GM21737 (cell line): ENCODE measurements around the gene SORCS3.

Experiments
- ATAC-seq: cut with Tn5 transposase; IDR thresholded peaks from one replicate; pipeline ENCODE4 v1.9.1; 2021; ENCODE audit warnings: mild to moderate bottlenecking, moderate library complexity; ENCODE audit not compliant: unreplicated experiment

SORCS3 gene

DNA sequence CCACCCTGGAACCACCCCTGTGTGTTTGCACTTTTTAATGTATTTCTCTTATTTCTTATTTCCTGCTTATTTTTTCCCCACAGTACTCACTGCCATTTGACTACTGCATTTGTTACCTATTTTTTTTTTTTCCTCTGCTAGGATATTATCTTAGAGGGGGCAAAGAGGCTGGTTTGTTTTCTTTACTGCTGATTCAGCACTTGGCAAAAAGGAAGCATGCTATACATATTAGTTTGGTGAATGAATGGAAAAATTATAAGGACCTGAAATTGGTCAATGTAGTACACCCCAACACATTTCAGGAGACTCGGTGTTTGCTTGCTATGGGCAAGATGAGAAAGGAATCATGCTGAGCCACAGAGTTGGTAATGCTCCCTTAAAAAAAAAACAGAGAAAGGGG lies 193.5 kb downstream of the SORCS3 start:
- no peak for ATAC-seq

DNA sequence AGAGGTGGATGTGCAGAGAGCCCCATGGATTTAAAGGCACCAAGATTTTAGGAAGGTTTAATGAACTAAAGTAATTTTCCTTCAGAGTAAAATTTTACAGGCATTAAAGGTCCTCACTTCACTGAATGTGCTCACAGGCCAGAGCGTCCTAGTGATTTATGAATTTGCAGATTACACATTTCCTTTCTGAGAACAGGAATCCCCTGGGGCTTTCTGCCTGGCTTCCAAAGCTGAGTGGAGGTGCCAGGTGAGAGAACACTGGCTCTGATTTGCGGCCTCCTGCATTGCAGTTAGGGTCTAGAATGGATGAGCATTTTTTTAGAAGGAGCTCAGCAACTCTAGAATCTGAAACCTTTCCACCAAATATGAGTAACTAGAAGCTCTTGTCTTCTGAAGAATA lies 194.3 kb downstream of the SORCS3 start:
- no peak for ATAC-seq

DNA sequence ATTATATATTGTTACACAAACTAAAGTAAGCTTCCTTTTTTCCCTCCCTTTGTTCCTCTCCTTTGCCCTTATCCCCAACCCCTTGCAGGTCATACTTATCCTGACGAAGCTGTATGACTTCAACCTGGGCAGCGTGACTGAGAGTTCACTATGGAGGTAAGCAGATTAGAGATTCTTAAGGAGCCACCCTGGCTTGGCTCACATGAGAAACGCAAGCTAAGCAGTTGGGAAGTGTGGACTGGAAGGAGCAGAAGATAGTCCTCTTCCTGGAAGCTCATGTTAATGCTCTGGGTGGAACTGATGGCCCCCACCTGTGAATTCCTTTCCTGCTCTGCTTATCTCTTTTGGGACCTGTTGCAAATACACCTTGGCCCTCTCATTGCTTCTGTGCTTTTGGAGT lies 201.6 kb downstream of the SORCS3 start:
- ATAC-seq, result no peak

DNA sequence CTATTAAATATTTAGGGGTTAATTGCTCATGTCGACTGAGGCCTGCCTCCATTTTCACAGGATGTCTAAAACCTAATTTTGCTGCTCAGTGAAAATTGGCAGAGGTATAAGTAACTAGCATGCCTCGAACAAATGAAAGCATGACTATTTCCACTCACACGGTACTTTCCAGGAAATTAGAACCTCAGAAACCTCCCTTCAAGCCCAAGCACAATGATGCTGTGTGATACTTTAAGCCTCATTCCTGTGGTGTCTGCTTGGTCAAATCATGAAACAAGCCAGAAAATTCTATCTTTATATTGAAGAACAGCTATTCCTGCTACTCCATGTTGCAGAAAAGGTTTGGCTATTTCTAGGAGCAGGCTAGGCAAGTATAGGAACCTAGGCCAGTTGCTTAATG lies 203.0 kb downstream of the SORCS3 start:
- ATAC-seq, result no peak

- no peak for ATAC-seq
Observed at GRCh38 chr10:104850023-104850422, 208.9 kb downstream of the SORCS3 start.

GRCh38 chr10:104867966-104868598 lies 227.0 kb downstream of the SORCS3 start:
- ATAC-seq, result no peak

DNA sequence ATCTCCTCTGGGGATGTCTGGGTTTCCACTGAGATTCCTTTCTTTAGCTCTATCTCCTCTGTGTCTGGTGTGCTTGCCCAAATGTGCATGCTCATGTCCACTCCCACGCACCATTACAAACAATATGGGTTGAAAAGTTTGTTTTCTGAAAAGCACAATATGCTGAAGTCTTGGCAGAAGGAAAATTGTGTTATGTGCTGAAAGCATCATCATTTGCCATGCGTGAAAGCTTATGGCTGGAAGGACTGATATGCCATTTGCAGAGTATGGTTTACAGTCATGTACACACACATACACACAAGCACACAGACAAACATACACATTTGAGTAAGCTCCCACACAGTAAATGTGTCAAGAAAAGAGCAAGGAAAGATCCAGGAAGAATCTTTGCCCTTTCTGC lies 231.6 kb downstream of the SORCS3 start:
- no peak for ATAC-seq

- ATAC-seq, result no peak
Observed at GRCh38 chr10:104873161-104873560, 232.1 kb downstream of the SORCS3 start.

- ATAC-seq, result no peak
Observed at GRCh38 chr10:104875561-104875960, 234.5 kb downstream of the SORCS3 start.

- no peak for ATAC-seq
Observed at GRCh38 chr10:104880624-104881398, 239.7 kb downstream of the SORCS3 start.

DNA sequence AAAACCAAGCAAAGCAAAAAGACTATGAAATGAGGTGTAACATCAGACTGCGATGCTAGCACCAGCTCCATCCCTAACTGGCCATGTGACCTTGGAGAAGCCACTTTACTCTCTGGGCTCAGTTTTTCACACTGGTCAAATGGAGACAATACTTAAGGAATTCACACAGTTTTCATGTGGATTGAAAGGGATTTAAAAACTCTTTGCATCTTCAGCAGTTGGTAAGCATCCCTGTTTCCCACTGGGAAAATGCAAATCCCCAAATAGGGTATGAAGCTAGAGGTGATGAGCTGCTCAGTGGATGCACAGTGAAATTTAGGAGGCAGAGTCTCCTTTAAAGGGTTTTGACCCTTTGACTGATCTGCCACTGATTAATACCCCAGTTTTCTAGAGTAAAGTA lies 240.7 kb downstream of the SORCS3 start:
- ATAC-seq, result no peak

- no peak for ATAC-seq
Observed at GRCh38 chr10:104892879-104893617, 252.0 kb downstream of the SORCS3 start.

DNA sequence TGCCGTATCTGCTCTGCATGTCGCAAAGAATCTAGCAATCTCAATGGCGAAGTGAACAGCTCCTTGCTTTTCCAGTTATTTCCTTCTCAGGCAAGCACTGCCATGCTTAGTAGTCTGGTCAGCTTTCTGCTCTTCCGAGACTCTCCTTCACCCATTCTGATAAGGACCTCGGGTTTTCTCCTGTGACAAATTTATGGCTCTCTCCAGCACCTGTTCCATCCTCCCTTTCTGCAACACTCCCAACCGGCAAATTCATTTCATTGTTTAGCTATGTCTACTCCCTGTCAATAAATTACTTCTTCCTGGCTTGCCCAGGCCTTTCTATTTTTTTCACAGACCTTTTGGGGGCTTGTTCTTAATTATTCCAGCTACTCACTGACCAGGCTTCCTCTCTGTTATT lies 252.6 kb downstream of the SORCS3 start:
- ATAC-seq, result no peak

DNA sequence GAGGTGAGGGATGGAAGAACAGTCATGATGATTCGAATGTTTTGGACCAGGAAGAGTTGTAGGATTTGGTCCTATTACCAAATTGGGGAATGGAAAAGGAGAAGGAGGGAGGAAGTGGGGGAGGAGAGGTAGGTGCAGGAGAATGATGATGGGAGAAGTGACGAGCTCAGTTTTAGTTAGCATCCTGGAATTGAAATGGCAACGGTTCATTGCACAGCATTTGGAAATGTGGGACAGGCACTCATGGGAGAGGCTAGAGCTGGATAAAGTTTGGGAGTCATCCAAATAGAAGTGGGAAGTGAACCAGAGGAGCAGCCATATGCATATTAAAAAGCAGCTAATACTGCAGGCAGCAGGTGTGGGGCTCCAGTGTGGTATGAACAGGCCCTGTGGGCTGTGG lies 253.6 kb downstream of the SORCS3 start:
- ATAC-seq, result no peak

DNA sequence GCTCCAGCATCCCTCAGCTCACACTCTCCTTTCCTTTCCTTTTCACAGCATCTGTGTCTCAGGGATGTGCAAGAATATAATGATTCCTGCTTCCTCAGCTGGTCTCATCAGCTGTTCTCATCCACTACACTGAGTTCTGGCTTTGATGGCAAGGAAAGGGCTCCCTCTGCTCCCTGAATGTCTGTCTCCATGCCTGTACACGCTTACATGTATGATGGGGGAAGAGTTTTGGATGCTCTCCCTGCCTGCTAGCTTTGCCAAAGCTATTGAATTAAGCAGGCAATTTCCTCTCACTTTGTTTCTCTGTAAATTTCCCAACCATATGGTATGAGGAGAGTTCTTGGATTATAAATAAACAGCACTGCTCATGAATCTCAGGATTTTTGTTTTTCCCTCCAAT lies 254.5 kb downstream of the SORCS3 start:
- ATAC-seq, result no peak

DNA sequence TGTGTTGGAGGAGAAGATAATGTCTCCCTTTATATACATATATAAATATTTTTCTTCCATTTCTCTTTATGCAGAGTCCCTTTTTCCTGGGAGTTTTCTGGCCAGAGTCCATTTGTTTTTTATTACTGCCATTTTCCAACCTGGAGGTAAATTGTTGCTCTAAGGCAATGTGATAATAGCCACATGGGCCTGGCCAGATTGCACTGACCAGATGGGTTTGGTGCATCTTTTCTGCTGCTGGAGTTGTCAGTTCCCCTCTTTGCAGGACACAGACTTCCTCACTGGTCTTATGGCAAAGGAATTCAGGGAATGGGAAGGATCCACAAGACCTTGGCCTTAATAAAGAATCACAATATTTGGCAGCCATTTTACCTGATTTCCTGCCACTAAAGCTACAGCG lies 254.9 kb downstream of the SORCS3 start:
- ATAC-seq, result no peak

GRCh38 chr10:104897696-104898095 lies 256.6 kb downstream of the SORCS3 start:
- ATAC-seq, result no peak

DNA sequence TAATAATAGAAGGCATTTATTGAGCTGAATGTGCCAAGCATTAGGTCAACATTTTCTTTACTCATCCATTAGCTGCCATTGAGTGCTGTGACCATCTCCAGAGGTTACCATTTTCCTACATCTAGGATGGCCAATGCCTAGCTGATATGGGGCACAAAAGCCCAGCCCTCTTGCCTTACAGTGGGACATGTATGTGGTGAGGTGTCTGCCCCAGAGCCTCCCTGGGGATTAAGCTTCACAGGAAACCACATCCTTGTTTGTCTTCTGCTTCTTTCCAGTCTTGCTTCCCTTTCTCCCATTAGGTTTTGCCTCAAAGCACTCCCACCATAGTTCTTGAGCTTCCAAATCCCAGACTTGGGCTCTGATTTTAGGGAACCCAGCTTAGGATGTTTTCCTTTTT lies 258.7 kb downstream of the SORCS3 start:
- no peak for ATAC-seq

DNA sequence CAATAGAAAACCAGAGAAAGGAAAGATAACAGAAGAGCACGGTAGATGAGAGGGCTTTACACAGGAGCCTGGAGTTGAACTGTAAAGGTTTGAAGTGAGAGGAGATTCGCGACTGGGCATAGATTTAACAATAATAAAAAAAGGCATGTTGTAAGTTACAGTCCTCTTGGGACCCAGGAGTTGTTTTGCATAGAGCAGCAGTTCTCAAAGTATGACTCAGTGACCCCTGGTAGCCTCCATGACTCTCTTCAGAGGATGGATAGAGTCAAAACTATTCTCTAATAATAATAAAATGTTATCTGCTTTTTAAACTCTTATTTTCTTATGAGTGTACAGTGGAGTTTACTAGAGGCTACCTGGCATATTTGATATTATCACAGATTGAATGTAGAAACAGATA lies 262.3 kb downstream of the SORCS3 start:
- no peak for ATAC-seq

DNA sequence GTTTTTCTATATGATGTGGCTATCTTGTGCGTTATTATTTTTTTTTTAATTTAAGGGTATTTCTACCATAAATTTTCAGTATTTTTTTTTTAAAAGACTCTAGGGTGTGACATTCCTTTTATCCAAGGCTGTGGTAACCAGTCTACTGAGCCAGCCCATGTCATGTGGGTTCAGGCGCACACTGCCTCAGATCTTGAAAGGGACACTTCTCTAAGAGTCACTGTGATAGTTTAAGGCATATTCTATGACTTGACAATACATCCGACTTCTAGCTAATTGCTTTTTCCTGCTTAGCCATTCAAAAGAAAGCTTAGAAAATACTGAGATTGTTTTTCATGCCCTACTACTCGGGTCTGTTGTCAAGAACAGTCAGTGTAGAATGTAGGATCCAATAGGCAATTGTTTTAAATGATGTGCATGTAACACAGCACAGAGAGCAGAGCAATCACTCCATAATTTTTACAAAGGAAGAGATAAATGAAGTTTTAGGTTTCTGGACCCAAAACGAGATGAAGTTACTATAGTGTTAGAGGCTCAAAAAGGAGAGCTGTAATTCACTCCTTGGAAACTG lies 263.7 kb downstream of the SORCS3 start:
- ATAC-seq, result no peak

DNA sequence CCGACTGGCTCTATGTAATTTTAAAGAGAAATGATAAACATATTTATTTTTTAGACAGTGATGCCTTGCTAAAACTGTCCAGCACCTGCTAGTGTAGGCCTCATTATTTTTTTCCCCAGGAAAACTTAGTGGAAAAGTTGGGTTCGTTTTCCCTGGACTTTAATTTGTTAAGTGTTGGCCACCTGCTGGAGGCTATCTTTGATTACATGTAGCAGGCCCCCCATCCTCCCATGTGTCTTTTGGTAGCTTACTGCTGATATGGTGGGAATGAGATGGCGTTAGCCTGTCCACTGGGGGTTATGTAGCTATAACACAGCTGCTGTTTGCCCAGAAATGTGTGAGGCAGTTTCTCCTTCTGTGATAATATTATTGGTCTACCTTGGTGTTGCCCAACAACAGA lies 265.0 kb downstream of the SORCS3 start:
- no peak for ATAC-seq

- no peak for ATAC-seq
Observed at GRCh38 chr10:104907521-104907920, 266.4 kb downstream of the SORCS3 start.
